GM18951 (cell line): ENCODE data around the gene TOGARAM1.

ENCODE experiments used
- POLR2A ChIP-seq: IDR thresholded peaks from 4 replicates; pipeline ENCODE4 v1.6.1; 2011; ENCODE audit warnings: mild to moderate bottlenecking; ENCODE audit not compliant: insufficient read length, insufficient read depth; ENCODE audit errors: extremely low read depth
- in situ Hi-C: fragments of 300-500 bp; cut with MboI; formaldehyde crosslinking; loops from one replicate; pipeline ENCODE4 v1.12.0; 2022; ENCODE audit warnings: low sequenced_read_pairs, mixed read lengths, inconsistent platforms; ENCODE audit not compliant: unreplicated experiment

Gene TOGARAM1

GRCh38 chr14:45104561-45104960, 142.6 kb downstream of the TOGARAM1 start:
- TF ChIP-seq POLR2A: no peak
- in situ Hi-C loops: no loop called here

- in situ Hi-C loops: no loop called here
- no peak for TF ChIP-seq POLR2A
Measured at GRCh38 chr14:45112896-45113781, 151.1 kb downstream of the TOGARAM1 start.

- TF ChIP-seq POLR2A: no peak
- in situ Hi-C loops: no loop called here
Measured at GRCh38 chr14:45114327-45114726, 152.3 kb downstream of the TOGARAM1 start.

GRCh38 chr14:45118594-45118993, 156.6 kb downstream of the TOGARAM1 start:
- no peak for TF ChIP-seq POLR2A
- in situ Hi-C loops: no loop called here

GRCh38 chr14:45120096-45120495, 158.1 kb downstream of the TOGARAM1 start:
- TF ChIP-seq POLR2A: no peak
- in situ Hi-C loops: no loop called here

GRCh38 chr14:45123271-45123670, 161.3 kb downstream of the TOGARAM1 start:
- no peak for TF ChIP-seq POLR2A

More at GRCh38 chr14:45123271-45123670, 161.3 kb downstream of the TOGARAM1 start:
- in situ Hi-C loops: no loop called here
